Thyroid gland (tissue), 4 donors: ENCODE results near the gene RNF166.

ENCODE experiments used
- CTCF ChIP-seq, 6 experiments: fragments of 200-600 bp in 3 of 6; fragments of 450-650 bp in 3 of 6; sonication (generic) in 3 of 6; IDR thresholded peaks; one replicate each; pipeline ENCODE4 v1.5.1; 2016 to 2019; ENCODE audit warnings: antibody characterized with exemption in 6 of 6, mild to moderate bottlenecking in 2 of 6, inconsistent platforms in 1 of 6, moderate library complexity in 1 of 6
- POLR2A ChIP-seq, 2 donors: fragments of 450-650 bp; IDR thresholded peaks; one replicate each; pipeline ENCODE4 v1.6.1; 2017; ENCODE audit warnings: antibody characterized with exemption in 2 of 2, mild to moderate bottlenecking in 2 of 2, moderate library complexity in 1 of 2

GRCh38 chr16:88700636-88701482, 5.3 kb downstream of the RNF166 start:
- TF ChIP-seq CTCF (IDR thresholded peaks at IDR 0.05) (no peak), POLR2A (IDR thresholded peaks at IDR 0.05) (no peak)
